Measurements from ENCODE around the gene FHL3.

The FHL3 gene

GRCh38 chr1:38014724-38015424 lies 9.6 kb upstream of the FHL3 start:
- in situ Hi-C loops (cut with HindIII; ENCODE audit: low sequenced_read_pairs) = no loop called here

- in situ Hi-C loops (cut with HindIII; ENCODE audit: low sequenced_read_pairs) = no loop called here
These were observed 8.9 kb upstream of the FHL3 start for GRCh38 chr1:38014171-38014570.

GRCh38 chr1:38013227-38013622 lies 7.9 kb upstream of the FHL3 start:
- in situ Hi-C loops (cut with HindIII; ENCODE audit: low sequenced_read_pairs) = no loop called here

- in situ Hi-C loops (cut with HindIII; ENCODE audit: low sequenced_read_pairs) = no loop called here
These were observed 7.3 kb upstream of the FHL3 start, which contains the start of gene UTP11 for GRCh38 chr1:38012363-38013226. Gene UTP11 (plus strand): TSS chr1:38012734. CDS start chr1:38012803, 69 bp downstream.

GRCh38 chr1:38009841-38010180 lies 4.5 kb upstream of the FHL3 start:
- in situ Hi-C loops (cut with HindIII; ENCODE audit: low sequenced_read_pairs) = no loop called here

- in situ Hi-C loops (cut with HindIII; ENCODE audit: low sequenced_read_pairs) = no loop called here
These were observed 4.0 kb upstream of the FHL3 start for GRCh38 chr1:38009088-38009840.

- in situ Hi-C loops (cut with HindIII; ENCODE audit: low sequenced_read_pairs) = no loop called here
These were observed 904 bp upstream of the FHL3 start for GRCh38 chr1:38006008-38006828.

- in situ Hi-C loops (cut with HindIII; ENCODE audit: low sequenced_read_pairs) = no loop called here
These were observed 818 bp downstream of the FHL3 start for GRCh38 chr1:38004284-38005108.

- in situ Hi-C loops (cut with HindIII; ENCODE audit: low sequenced_read_pairs) = no loop called here
These were observed 1.8 kb downstream of the FHL3 start for GRCh38 chr1:38003261-38004250.

GRCh38 chr1:38000529-38001455 lies 4.5 kb downstream of the FHL3 start:
- in situ Hi-C loops (cut with HindIII; ENCODE audit: low sequenced_read_pairs) = no loop called here

- in situ Hi-C loops (cut with HindIII; ENCODE audit: low sequenced_read_pairs) = no loop called here
These were observed 5.1 kb downstream of the FHL3 start for GRCh38 chr1:38000233-38000528.

- in situ Hi-C loops (cut with HindIII; ENCODE audit: low sequenced_read_pairs) = no loop called here
These were observed 5.7 kb downstream of the FHL3 start for GRCh38 chr1:37999430-38000232.

GRCh38 chr1:37998913-37999429 lies 6.3 kb downstream of the FHL3 start:
- in situ Hi-C loops (cut with HindIII; ENCODE audit: low sequenced_read_pairs) = no loop called here

GRCh38 chr1:37998089-37998808 lies 7.1 kb downstream of the FHL3 start:
- in situ Hi-C loops (cut with HindIII; ENCODE audit: low sequenced_read_pairs) = no loop called here

- in situ Hi-C loops (cut with HindIII; ENCODE audit: low sequenced_read_pairs) = no loop called here
These were observed 7.8 kb downstream of the FHL3 start for GRCh38 chr1:37997256-37998088.

Measured in endothelial cell of hepatic sinusoid (primary cell).